Epithelial cell of proximal tubule (primary cell): Measurements from ENCODE around the gene C8A. TPM values are rescaled to one million over a fixed set of nuclear protein-coding genes. Genes with fewer than 3 reads are reported as not detected.

Experiments used
- DNase-seq: peaks from one replicate; pipeline ENCODE4 v3.0.0-alpha.2; 2011; ENCODE audit warnings: low read depth
- H3K4me3 ChIP-seq: 2 replicates; pipeline ENCODE4 v1.5.1; 2011; ENCODE audit warnings: low read depth, mild to moderate bottlenecking, low read length
- total RNA-seq: library from RNA; depleted of rRNA; stranded (reverse); fragments of >200 nt; gene quantifications from 2 replicates; pipeline ENCODE4 v1.2.3, GENCODE V29; 2015
- TF ChIP-seq, protein P1 (sequence below): conservative IDR thresholded peaks from 2 replicates; pipeline ENCODE4 v1.5.1; 2012; ENCODE audit warnings: low read depth, mild to moderate bottlenecking, low read length

C8A gene
- total RNA-seq = not detected in 2 replicates

DNA sequence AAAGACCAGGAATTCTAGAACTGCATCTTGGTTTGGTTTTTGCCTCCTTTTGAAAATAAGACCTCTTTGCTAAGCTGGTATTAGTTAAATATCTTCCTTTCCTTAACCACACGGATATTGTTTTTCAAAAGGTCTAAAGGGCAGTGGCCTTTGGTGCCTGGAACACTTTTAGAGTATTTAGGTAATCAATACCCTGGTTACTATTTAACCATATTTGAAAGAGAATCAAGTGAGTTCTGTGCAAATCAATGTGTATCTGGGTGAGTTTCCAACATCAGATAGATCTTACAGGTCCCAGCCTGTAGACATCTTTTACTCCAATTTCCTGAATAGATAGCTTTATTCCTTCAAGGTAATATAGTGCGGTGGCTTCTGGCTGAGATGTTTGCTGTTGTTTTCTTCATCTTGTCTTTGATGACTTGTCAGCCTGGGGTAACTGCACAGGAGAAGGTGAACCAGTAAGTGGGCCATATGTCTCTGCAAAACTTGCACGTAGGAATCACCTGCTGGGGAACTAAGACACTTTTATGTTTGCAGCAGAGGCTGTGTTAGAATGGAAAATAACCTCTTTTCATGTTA, at the start of gene C8A:
TSS of gene C8A (plus strand) at position 277 of the 579 bp plus-strand sequence. CDS start at position 382, 105 bp downstream.
- no peak for DNase-seq
- H3K4me3 ChIP-seq = no peak within 1 kb of the TSS
- TF ChIP-seq, protein P1, sequence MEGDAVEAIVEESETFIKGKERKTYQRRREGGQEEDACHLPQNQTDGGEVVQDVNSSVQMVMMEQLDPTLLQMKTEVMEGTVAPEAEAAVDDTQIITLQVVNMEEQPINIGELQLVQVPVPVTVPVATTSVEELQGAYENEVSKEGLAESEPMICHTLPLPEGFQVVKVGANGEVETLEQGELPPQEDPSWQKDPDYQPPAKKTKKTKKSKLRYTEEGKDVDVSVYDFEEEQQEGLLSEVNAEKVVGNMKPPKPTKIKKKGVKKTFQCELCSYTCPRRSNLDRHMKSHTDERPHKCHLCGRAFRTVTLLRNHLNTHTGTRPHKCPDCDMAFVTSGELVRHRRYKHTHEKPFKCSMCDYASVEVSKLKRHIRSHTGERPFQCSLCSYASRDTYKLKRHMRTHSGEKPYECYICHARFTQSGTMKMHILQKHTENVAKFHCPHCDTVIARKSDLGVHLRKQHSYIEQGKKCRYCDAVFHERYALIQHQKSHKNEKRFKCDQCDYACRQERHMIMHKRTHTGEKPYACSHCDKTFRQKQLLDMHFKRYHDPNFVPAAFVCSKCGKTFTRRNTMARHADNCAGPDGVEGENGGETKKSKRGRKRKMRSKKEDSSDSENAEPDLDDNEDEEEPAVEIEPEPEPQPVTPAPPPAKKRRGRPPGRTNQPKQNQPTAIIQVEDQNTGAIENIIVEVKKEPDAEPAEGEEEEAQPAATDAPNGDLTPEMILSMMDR = no peak

DNA sequence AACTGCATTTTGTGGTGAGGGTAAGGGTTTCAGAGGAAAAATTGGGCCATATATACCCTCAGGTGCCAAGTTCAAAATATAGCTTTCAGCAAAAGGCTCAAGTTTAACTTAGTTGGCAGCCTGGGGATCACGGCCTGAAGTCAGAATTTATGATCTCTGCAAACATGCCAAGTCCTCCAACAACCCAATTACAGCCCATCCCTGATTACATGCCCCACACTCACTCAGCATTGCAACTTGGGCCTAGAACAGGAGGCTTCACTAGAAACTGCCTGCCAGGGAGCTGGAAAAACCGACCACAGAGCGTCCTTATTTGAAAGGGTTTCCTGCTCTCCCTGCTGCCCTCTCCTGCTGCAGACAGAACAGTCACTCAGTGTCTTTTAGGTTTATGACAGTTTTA, 47.8 kb upstream of the C8A start:
- no peak overlapping the region for H3K4me3 ChIP-seq
- no peak for DNase-seq
- TF ChIP-seq, protein P1 = no peak

DNA sequence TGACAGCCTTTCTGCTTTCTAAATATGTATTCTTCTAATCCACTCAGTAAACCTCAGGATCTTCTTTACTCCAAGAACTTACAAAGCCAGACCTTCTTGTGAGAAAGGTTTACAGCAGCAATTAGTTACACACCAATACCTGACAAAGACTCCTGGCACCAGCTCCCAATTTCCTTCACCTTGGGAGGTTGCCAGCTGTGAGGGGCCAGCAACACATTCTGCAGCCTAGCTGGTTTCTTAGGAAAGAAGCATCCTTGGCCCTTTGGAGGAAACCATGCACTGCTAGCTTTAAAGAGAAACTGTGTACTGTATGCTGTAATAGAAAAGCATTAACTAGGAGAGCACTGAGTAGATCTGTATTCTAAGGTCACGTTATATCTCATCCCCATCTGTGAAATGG, 46.2 kb upstream of the C8A start:
- no peak overlapping the region for H3K4me3 ChIP-seq
- TF ChIP-seq, protein P1 = no peak
- DNase-seq = no peak

DNA sequence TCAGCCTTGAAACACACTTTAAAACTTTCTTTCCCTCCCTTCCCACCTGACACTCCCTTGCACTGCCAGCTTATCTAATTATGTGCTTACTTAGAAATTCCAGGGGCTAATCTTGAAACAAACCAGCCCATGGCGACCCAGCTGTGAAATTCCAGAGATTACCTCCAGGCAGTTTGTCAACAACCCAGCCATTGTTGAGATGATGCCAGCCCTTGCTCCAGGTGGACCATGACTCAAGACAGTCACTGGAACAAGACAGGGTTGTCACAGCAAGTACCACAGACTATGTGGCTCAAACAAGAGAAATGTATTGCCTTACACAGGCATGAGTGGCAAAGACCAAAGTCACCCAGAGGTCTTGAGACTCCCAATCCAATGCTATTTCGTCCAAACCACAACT, 43.3 kb upstream of the C8A start:
- no peak overlapping the region for H3K4me3 ChIP-seq
- no peak for DNase-seq
- TF ChIP-seq, protein P1 = no peak

DNA sequence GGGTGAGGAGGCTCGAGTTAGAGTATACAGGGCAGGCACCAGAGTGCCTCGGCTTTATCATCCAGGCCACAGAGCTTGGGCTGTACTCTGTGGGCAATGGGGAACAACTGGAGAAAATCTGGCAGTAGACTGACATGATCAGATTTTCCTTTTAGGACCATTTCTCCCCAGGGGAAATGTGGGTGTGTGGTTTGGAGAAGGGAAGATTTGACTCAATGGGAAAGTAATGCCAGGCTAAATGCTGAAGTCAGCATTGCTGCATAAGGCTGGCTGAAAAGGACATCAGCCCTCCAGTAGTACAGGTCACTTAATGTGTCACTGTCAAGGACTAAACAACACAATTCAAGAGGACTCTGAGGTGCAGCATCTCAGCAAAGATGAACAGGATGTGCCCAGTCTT, 40.4 kb upstream of the C8A start:
- DNase-seq = no peak
- no peak overlapping the region for H3K4me3 ChIP-seq
- TF ChIP-seq, protein P1 = no peak

DNA sequence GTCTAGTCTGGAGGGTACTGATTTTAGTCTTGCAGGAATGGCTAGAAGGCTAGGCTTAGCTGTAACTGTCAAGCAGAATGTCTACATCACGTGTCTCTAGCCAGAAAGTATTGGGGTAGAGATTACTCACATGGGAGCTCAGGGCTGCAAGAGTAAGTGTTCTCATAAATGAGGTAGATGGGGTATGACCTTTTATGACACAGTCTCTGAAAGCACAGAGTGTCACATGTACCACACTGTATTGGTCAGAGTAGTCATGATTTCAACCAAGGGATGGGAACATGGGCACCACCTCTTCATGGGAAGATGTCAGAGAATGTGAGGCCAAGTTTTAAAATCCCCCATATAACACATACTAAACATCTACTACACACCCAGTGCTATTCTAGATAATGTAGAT, 38.3 kb upstream of the C8A start:
- DNase-seq = no peak
- TF ChIP-seq, protein P1 = no peak
- H3K4me3 ChIP-seq = no peak overlapping the region

DNA sequence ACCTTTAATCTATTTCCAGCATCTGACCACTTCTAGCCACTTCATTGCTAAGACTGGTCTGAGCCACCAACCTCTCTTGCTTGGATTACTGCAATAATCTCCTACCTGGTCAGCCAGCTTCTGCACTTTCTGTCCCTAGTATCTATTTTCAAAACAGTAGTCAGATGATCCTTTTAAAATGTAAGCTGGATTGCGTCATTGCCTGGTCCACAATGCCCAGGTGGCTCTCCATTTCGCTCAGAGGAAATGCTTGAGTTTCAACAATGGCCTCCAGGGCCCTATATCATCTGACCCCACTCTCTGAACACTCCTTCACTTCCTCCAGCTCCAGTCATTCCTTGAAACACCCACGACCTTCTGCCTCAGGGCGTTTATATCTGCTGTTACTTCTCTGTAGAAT, 37.7 kb upstream of the C8A start:
- no peak for DNase-seq
- TF ChIP-seq, protein P1 = no peak
- H3K4me3 ChIP-seq = no peak overlapping the region
